Embryonic facial prominence (tissue), 1 donor: ENCODE data around the gene KRT37.
"Not testable (repeated sequence)": the region's sequence is repeated elsewhere in the genome, so short reads cannot be mapped to it uniquely, and the experiment has no call there.

Experiments used
- DNase-seq: peaks from one replicate; pipeline ENCODE4 v3.0.0-alpha.2; 2016; ENCODE audit errors: extremely low spot score

Gene KRT37

GRCh38 chr17:41434415-41434814, 10.0 kb upstream of the KRT37 start:
- no peak for DNase-seq

GRCh38 chr17:41434005-41434404, 9.6 kb upstream of the KRT37 start:
- DNase-seq: no peak

GRCh38 chr17:41433586-41433985, 9.2 kb upstream of the KRT37 start:
- no peak for DNase-seq

- not testable (repeated sequence) for DNase-seq
Measured at GRCh38 chr17:41430376-41430775, 6.0 kb upstream of the KRT37 start.

GRCh38 chr17:41429667-41430066, 5.3 kb upstream of the KRT37 start:
- no peak for DNase-seq

- DNase-seq: no peak
Measured at GRCh38 chr17:41428591-41429291, 4.4 kb upstream of the KRT37 start.

GRCh38 chr17:41422586-41422985, 1.8 kb downstream of the KRT37 start:
- not testable (repeated sequence) for DNase-seq

- DNase-seq: no peak
Measured at GRCh38 chr17:41421617-41422016, 2.8 kb downstream of the KRT37 start.

- no peak for DNase-seq
Measured at GRCh38 chr17:41421116-41421515, 3.3 kb downstream of the KRT37 start.

GRCh38 chr17:41420134-41420533, 4.3 kb downstream of the KRT37 start:
- no peak for DNase-seq

- DNase-seq: no peak
Measured at GRCh38 chr17:41419716-41420115, 4.7 kb downstream of the KRT37 start.

GRCh38 chr17:41418116-41418860, 6.1 kb downstream of the KRT37 start:
- no peak for DNase-seq

GRCh38 chr17:41417576-41418015, 6.8 kb downstream of the KRT37 start:
- no peak for DNase-seq

- no peak for DNase-seq
Measured at GRCh38 chr17:41417127-41417526, 7.3 kb downstream of the KRT37 start.

- DNase-seq: no peak
Measured at GRCh38 chr17:41416479-41416878, 7.9 kb downstream of the KRT37 start.

GRCh38 chr17:41415833-41416335, 8.5 kb downstream of the KRT37 start:
- DNase-seq: no peak

GRCh38 chr17:41415411-41415810, 9.0 kb downstream of the KRT37 start:
- DNase-seq: no peak

- no peak for DNase-seq
Measured at GRCh38 chr17:41413982-41414381, 10.4 kb downstream of the KRT37 start.

- DNase-seq: no peak
Measured at GRCh38 chr17:41413353-41413957, 10.9 kb downstream of the KRT37 start.

GRCh38 chr17:41411072-41411840, 13.1 kb downstream of the KRT37 start:
- DNase-seq: no peak

GRCh38 chr17:41407226-41407625, 17.2 kb downstream of the KRT37 start:
- DNase-seq: no peak

GRCh38 chr17:41406205-41406604, 18.2 kb downstream of the KRT37 start:
- no peak for DNase-seq
